ENCODE data around the gene EPHA6. TPM values are rescaled to one million over a fixed set of nuclear protein-coding genes. Genes with fewer than 3 reads are reported as not detected.

Gene EPHA6
- total and polyA plus RNA-seq, 2 donors (not counting 3 experiments of a cell fraction or from before 2014, with no cell fraction given) = not detected

DNA sequence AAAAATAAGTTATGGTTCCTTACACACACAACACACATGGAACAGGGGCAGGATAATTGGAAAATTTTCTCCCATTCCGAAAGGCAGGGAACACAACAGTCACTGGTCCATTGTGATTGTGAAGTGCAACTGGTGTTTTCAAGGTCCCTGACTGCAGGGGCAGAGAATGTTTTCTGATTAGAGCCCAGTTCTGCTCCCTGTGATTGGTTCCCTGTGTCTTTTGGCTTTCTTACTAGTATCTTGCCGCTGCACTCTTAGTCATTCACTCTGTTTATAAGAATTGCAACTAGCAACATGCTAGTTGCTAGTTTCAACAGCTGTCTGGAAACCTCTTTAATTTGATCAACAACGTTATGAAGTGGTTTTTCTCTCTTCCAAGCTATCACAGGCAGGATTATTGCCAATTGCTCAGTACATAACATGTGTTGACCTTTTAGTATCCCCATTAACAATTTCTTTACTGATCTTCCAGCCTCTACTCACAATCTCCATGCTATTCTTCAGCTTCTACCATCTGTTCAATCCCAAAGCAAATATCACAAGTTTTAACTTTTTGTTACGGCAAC lies 177.5 kb downstream of the EPHA6 start:
- intact Hi-C loops (cut with micrococcal nuclease) = no loop called here
- FAIRE-seq (no peak), DNase-seq (ENCODE audit: low read depth, low spot score) (no peak)
- ChIA-PET CTCF (no interaction called here), POLR2A (no interaction called here)
- H3K9me3 ChIP-seq (replicated peaks; ENCODE audit: control insufficient read depth, insufficient read depth, low read length) = peaks cover 2% of the 10 kb centered on the region
- dilution Hi-C loops (cut with MboI; ENCODE audit: extremely low pct_ligation_motif_present, low sequenced_read_pairs) = no loop called here
- H3K4me3 ChIP-seq (replicated peaks in 1 of 3; ENCODE audit: insufficient read depth in 1 of 3, low read depth in 1 of 3, low read length in 3 of 3) = no peak overlapping the region
- no peak overlapping the region for H2AFZ ChIP-seq (ENCODE audit: low read depth, low read length)
- no peak overlapping the region for H3K4me2 ChIP-seq (ENCODE audit: insufficient read depth, low read length)
- H3K36me3 ChIP-seq (ENCODE audit: control insufficient read depth in 2 of 2, extremely low read depth in 1 of 2, insufficient read depth in 2 of 2, low read length in 2 of 2) = no peaks in the 10 kb centered on the region
- no TSS peak for BruUV-seq (replicated peaks)
- no peak overlapping the region for H3K27ac ChIP-seq (ENCODE audit: insufficient read depth, low read depth, low read length)
- H3K79me2 ChIP-seq (ENCODE audit: control insufficient read depth, insufficient read depth, low read length) = no peaks in the 10 kb centered on the region
- H3K27me3 ChIP-seq (ENCODE audit: control insufficient read depth in 2 of 2, insufficient read depth in 2 of 2, low read length in 2 of 2) = no peaks in the 10 kb centered on the region
- H3K4me1 ChIP-seq (ENCODE audit: control insufficient read depth, extremely low read depth, insufficient read depth, low read length) = no peaks in the 10 kb centered on the region
- H3K9me1 ChIP-seq (replicated peaks; ENCODE audit: control insufficient read depth, extremely low read depth, insufficient read depth, low read length) = no peaks in the 10 kb centered on the region
- TF ChIP-seq EZH2 (IDR thresholded peaks at IDR 0.05; ENCODE audit: borderline replicate concordance, low read depth, low read length, severe bottlenecking) (no peak), JUN (IDR thresholded peaks at IDR 0.05; ENCODE audit: borderline replicate concordance, insufficient read depth, insufficient read length, low read depth) (no peak), MYC (IDR thresholded peaks at IDR 0.05; ENCODE audit: low read depth, low read length) (no peak), FOS (IDR thresholded peaks at IDR 0.05; ENCODE audit: borderline replicate concordance, insufficient read depth, low read length) (no peak), POLR2A (IDR thresholded peaks at IDR 0.05; ENCODE audit: low read depth, low read length) (no peak), POLR2AphosphoS5 (IDR thresholded peaks at IDR 0.05; ENCODE audit: insufficient read depth, low read depth, low read length) (no peak), GATA2 (IDR thresholded peaks at IDR 0.05; ENCODE audit: insufficient read depth, insufficient read length, low read depth, low read length) (no peak)
- TF ChIP-seq, protein P1, sequence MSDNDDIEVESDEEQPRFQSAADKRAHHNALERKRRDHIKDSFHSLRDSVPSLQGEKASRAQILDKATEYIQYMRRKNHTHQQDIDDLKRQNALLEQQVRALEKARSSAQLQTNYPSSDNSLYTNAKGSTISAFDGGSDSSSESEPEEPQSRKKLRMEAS (IDR thresholded peaks at IDR 0.05; ENCODE audit: insufficient read depth, insufficient read length) = no peak
- TF ChIP-seq, protein P2, sequence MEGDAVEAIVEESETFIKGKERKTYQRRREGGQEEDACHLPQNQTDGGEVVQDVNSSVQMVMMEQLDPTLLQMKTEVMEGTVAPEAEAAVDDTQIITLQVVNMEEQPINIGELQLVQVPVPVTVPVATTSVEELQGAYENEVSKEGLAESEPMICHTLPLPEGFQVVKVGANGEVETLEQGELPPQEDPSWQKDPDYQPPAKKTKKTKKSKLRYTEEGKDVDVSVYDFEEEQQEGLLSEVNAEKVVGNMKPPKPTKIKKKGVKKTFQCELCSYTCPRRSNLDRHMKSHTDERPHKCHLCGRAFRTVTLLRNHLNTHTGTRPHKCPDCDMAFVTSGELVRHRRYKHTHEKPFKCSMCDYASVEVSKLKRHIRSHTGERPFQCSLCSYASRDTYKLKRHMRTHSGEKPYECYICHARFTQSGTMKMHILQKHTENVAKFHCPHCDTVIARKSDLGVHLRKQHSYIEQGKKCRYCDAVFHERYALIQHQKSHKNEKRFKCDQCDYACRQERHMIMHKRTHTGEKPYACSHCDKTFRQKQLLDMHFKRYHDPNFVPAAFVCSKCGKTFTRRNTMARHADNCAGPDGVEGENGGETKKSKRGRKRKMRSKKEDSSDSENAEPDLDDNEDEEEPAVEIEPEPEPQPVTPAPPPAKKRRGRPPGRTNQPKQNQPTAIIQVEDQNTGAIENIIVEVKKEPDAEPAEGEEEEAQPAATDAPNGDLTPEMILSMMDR (IDR thresholded peaks at IDR 0.05; ENCODE audit: extremely low read depth in 1 of 2, insufficient read depth in 1 of 2, low read depth in 1 of 2, low read length in 2 of 2) = no peak
- no peak overlapping the region for H3K9ac ChIP-seq (replicated peaks; ENCODE audit: extremely low read depth, insufficient read depth, low read length)
- no peaks in the 10 kb centered on the region for H4K20me1 ChIP-seq (replicated peaks; ENCODE audit: control insufficient read depth, extremely low read depth, insufficient read depth, low read length)

Measured in endothelial cell of umbilical vein (primary cell).